ENCODE data around the gene USP21. TPM values are rescaled to one million over a fixed set of nuclear protein-coding genes. Genes with fewer than 3 reads are reported as not detected.

Gene USP21
- total RNA-seq, 1 experiment from 2014 or later, result 41.9 TPM

- ChIA-PET CTCF (interaction anchor here (0.7 to 1.0 kb wide), 2 partner anchors 24 to 928 kb away, joined by 4 to 6 read pairs; no protein-coding TSS in a partner anchor), POLR2A (interaction anchor here (0.5 to 0.6 kb wide), 2 partner anchors 107 to 784 kb away, joined by 4 to 9 read pairs; no protein-coding TSS in a partner anchor)
- Histone ChIP-seq H3K36me3 (ENCODE audit: control insufficient read depth, insufficient read depth, low read length) (peaks cover 19% of the 10 kb centered on the region), H3K9me3 (ENCODE audit: control insufficient read depth, insufficient read depth, low read depth, low read length) (no peaks in the 10 kb centered on the region), H3K4me1 (ENCODE audit: control insufficient read depth, insufficient read depth, low read length) (peaks cover 23% of the 10 kb centered on the region), H3K27ac (ENCODE audit: low read length) (no peak overlapping the region), H3K27me3 (ENCODE audit: control insufficient read depth, insufficient read depth, low read length) (no peaks in the 10 kb centered on the region), H3K4me3 (ENCODE audit: low read depth in 2 of 2, low read length in 2 of 2) (no peak overlapping the region)
- ATAC-seq, result no peak
- no peak for DNase-seq (ENCODE audit: low read depth, low spot score)
- intact Hi-C loops (cut with micrococcal nuclease; ENCODE audit: unreplicated experiment) (no loop called here), in situ Hi-C loops (cut with HindIII; ENCODE audit: low pct_unique_long_range_greater_than_20kb, low sequenced_read_pairs) (no loop called here)
- no TSS peak for BruUV-seq (replicated peaks)
- TF ChIP-seq TCF7L2 (IDR thresholded peaks at IDR 0.05; ENCODE audit: low read depth, low read length), result no peak
- TF ChIP-seq POLR2AphosphoS5 (IDR thresholded peaks at IDR 0.05; ENCODE audit: low read depth, low read length), result no peak; the same call in 1 of the 2 replicates
- no peak for TF ChIP-seq SIN3A (IDR thresholded peaks at IDR 0.05; ENCODE audit: borderline replicate concordance, insufficient read depth, low read depth, low read length)
- no peak for TF ChIP-seq REST (IDR thresholded peaks at IDR 0.05; ENCODE audit: insufficient read depth in 1 of 2, low read depth in 2 of 2, low read length in 1 of 2)
- no peak for TF ChIP-seq CTCF (IDR thresholded peaks at IDR 0.05)
Measured at GRCh38 chr1:161121042-161121650, 38.2 kb upstream of the USP21 start.

GRCh38 chr1:161121834-161122233, 37.5 kb upstream of the USP21 start:
- no peak overlapping the region for H3K4me3 ChIP-seq (ENCODE audit: low read depth in 2 of 2, low read length in 2 of 2)
- in situ Hi-C loops (cut with HindIII; ENCODE audit: low pct_unique_long_range_greater_than_20kb, low sequenced_read_pairs), result no loop called here
- DNase-seq (ENCODE audit: low read depth, low spot score), result no peak
- H3K27ac ChIP-seq (ENCODE audit: low read length), result no peak overlapping the region
- H3K4me1 ChIP-seq (ENCODE audit: control insufficient read depth, insufficient read depth, low read length), result peaks cover 18% of the 10 kb centered on the region
- POLR2A ChIA-PET, result interaction anchor here (0.5 to 0.6 kb wide), 3 partner anchors 32 to 36 kb away, joined by 3 to 6 read pairs (median 3); partner anchors contain the start of gene UFC1
- no peak for ATAC-seq
- no peaks in the 10 kb centered on the region for H3K9me3 ChIP-seq (ENCODE audit: control insufficient read depth, insufficient read depth, low read depth, low read length)
- no peak for TF ChIP-seq SIN3A (IDR thresholded peaks at IDR 0.05; ENCODE audit: borderline replicate concordance, insufficient read depth, low read depth, low read length)
- TF ChIP-seq TCF7L2 (IDR thresholded peaks at IDR 0.05; ENCODE audit: low read depth, low read length), result no peak
- TF ChIP-seq CTCF (IDR thresholded peaks at IDR 0.05), result no peak
- TF ChIP-seq POLR2AphosphoS5 (IDR thresholded peaks at IDR 0.05; ENCODE audit: low read depth, low read length), result no peak; the same call in 1 of the 2 replicates
- TF ChIP-seq REST (IDR thresholded peaks at IDR 0.05; ENCODE audit: insufficient read depth in 1 of 2, low read depth in 2 of 2, low read length in 1 of 2), result no peak
- no TSS peak for BruUV-seq (replicated peaks)
- intact Hi-C loops (cut with micrococcal nuclease; ENCODE audit: unreplicated experiment), result no loop called here
- no peaks in the 10 kb centered on the region for H3K27me3 ChIP-seq (ENCODE audit: control insufficient read depth, insufficient read depth, low read length)
- CTCF ChIA-PET, result interaction anchor here (1.0 kb wide), 1 partner anchor 25 kb away, joined by 6 read pairs; no protein-coding TSS in a partner anchor
- peaks cover 19% of the 10 kb centered on the region for H3K36me3 ChIP-seq (ENCODE audit: control insufficient read depth, insufficient read depth, low read length)

Measured in Panc1 (cell line).